Measurements from ENCODE around the gene SMPDL3A.

- no peak for TF ChIP-seq CTCF (CRISPR knock-in tag; IDR thresholded peaks at IDR 0.05)
- TF ChIP-seq KDM5A (IDR thresholded peaks at IDR 0.05; ENCODE audit: borderline replicate concordance, low read length) = no peak
- no peak for TF ChIP-seq PATZ1 (CRISPR knock-in tag; IDR thresholded peaks at IDR 0.05)
- TF ChIP-seq ZNF746 (CRISPR knock-in tag; IDR thresholded peaks at IDR 0.05) = no peak
- TF ChIP-seq ZHX1 (CRISPR knock-in tag; IDR thresholded peaks at IDR 0.05; ENCODE audit: low read depth) = no peak
- TF ChIP-seq ZSCAN29 (CRISPR knock-in tag; conservative IDR thresholded peaks at IDR 0.05) = no peak
These were observed 28.3 kb downstream of the SMPDL3A start for GRCh38 chr6:122817358-122817757.
